Measurements from ENCODE around the gene SENP5.
A peak's percentile ranks its signal among the peaks of the same experiment; 100 is the strongest.
"Not testable (repeated sequence)": the region's sequence is repeated elsewhere in the genome, so short reads cannot be mapped to it uniquely, and the experiment has no call there.

Gene SENP5, protein sequence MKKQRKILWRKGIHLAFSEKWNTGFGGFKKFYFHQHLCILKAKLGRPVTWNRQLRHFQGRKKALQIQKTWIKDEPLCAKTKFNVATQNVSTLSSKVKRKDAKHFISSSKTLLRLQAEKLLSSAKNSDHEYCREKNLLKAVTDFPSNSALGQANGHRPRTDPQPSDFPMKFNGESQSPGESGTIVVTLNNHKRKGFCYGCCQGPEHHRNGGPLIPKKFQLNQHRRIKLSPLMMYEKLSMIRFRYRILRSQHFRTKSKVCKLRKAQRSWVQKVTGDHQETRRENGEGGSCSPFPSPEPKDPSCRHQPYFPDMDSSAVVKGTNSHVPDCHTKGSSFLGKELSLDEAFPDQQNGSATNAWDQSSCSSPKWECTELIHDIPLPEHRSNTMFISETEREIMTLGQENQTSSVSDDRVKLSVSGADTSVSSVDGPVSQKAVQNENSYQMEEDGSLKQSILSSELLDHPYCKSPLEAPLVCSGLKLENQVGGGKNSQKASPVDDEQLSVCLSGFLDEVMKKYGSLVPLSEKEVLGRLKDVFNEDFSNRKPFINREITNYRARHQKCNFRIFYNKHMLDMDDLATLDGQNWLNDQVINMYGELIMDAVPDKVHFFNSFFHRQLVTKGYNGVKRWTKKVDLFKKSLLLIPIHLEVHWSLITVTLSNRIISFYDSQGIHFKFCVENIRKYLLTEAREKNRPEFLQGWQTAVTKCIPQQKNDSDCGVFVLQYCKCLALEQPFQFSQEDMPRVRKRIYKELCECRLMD

GRCh38 chr3:196867507-196868296 is at the start of gene SENP5:
TSS of gene SENP5 (plus strand) at chr3:196867920. CDS start at chr3:196885182, 17,262 bp downstream.
- DNase-seq (ENCODE audit: low read depth), result peak; percentile 90
- H3K4me3 ChIP-seq (replicated peaks; ENCODE audit: low read depth, low read length), result peak within 1 kb of the TSS; percentile 90
- TF ChIP-seq CTCF (IDR thresholded peaks at IDR 0.05; ENCODE audit: low read length, missing control alignments), result no peak

DNA sequence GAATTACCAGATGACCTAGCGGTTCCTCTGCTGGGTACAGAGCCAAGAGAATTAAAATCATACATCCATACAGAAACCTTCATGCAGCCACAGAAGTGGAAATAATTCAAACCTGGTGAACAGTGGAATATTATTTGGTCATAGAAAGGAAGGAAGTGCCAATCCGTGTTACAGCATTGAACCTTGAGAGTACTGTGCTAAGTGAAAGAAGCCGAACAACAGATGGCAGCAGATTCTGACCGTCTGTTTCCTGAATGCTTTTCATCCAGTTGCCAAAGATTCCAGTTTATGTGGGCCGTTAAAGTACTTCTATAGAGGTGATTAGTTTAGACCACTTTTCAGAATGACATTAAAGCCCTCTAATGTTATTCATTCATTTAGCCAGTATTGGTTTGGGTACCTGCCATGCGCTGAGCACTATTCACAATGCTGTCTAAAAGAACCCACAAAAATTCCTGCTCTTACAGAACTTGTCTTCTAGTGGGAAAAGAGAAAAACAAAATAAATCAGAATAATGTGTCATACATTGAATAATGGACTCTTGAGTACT is 45.8 kb upstream of the SENP5 start:
- no peak for TF ChIP-seq CTCF (IDR thresholded peaks at IDR 0.05; ENCODE audit: low read length, missing control alignments)
- no peak overlapping the region for H3K4me3 ChIP-seq (replicated peaks; ENCODE audit: low read depth, low read length)
- DNase-seq (ENCODE audit: low read depth), result no peak

GRCh38 chr3:196829651-196830050 is 38.1 kb upstream of the SENP5 start:
- H3K4me3 ChIP-seq (replicated peaks; ENCODE audit: low read depth, low read length); DNase-seq (ENCODE audit: low read depth): not testable (repeated sequence)

DNA sequence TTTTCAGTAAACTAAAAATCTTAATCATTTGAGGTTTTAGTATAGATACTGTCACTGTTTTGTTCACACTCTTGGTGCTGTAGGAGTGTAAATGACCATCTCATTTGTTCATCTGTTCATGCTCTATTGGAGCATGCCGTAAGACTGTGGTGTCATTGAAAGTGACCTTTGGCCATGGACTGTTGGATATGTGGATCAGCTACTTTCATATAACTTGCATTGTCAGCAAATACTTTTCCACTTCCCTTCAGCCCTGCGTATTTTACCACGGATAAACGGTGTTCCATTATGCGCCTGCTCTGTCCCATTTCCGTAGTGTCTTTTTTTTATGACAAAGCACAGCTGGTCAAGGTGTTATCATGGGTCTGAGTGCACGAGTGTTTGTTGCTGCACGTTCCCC is 32.6 kb upstream of the SENP5 start:
- no peak overlapping the region for H3K4me3 ChIP-seq (replicated peaks; ENCODE audit: low read depth, low read length)
- DNase-seq (ENCODE audit: low read depth), result no peak

GRCh38 chr3:196836626-196837025 is 31.1 kb upstream of the SENP5 start:
- DNase-seq (ENCODE audit: low read depth), result not testable (repeated sequence)

More for the DNA sequence above, 32.6 kb upstream of the SENP5 start:
- TF ChIP-seq CTCF (IDR thresholded peaks at IDR 0.05; ENCODE audit: low read length, missing control alignments), result no peak

DNA sequence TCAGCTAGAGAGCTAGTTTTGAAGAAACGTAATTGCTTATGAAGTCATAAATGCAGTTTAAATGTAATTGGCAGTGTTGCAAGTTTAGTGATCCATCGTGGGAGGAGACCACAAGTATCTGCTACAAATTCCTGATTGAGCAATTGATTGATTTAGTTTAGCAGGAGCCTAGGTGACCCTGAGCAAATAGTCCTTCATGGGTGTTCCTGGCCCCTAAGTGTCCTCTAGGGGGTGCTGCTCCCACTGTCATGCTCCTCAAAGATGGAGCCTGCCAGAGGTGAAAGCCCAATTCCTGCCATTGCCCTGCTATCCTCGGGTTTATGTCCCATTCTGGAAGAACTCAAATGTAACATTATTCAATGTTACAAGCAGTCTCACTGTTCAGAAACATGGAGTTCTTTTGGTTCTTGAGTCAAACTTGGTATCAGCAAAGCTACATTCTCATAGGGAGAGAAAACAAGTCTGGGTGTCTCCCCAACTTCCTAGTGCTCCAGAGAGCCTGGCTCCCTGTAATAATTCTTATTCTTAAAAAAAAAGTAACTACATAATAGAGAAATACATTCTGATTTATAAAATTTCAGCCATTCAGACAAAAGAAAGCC is 29.8 kb upstream of the SENP5 start:
- TF ChIP-seq CTCF (IDR thresholded peaks at IDR 0.05; ENCODE audit: low read length, missing control alignments), result peak; percentile 88
- no peak overlapping the region for H3K4me3 ChIP-seq (replicated peaks; ENCODE audit: low read depth, low read length)
- DNase-seq (ENCODE audit: low read depth), result peak; percentile 74

More at GRCh38 chr3:196836626-196837025, 31.1 kb upstream of the SENP5 start:
- not testable (repeated sequence) for H3K4me3 ChIP-seq (replicated peaks; ENCODE audit: low read depth, low read length)

DNA sequence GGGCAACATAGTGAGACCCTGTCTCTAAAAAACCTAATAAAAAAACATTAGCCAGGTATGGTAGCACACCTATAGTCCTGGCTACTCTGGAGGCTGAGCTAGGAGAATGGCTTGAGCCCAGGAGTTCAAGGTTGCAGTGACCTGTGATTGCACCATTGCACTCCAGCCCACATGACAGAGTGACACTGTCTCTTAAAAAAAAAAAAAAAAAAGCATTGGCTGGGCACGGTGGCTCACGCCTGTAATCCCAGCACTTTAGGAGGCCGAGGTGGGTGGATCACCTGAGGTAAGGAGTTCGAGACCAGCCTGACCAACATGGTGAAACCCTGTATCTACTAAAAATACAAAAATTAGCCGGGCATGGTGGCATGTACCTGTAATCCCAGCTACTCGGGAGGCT is 28.4 kb upstream of the SENP5 start:
- not testable (repeated sequence) for DNase-seq (ENCODE audit: low read depth); H3K4me3 ChIP-seq (replicated peaks; ENCODE audit: low read depth, low read length)
